Measurements from ENCODE around the gene SEZ6L2. TPM values are rescaled to one million over a fixed set of nuclear protein-coding genes. Genes with fewer than 3 reads are reported as not detected.
A peak's percentile ranks its signal among the peaks of the same experiment; 100 is the strongest.

Gene SEZ6L2
- total RNA-seq, 4 donors from 2014 or later, result 1.7 to 14.2 (median 10.6) TPM

DNA sequence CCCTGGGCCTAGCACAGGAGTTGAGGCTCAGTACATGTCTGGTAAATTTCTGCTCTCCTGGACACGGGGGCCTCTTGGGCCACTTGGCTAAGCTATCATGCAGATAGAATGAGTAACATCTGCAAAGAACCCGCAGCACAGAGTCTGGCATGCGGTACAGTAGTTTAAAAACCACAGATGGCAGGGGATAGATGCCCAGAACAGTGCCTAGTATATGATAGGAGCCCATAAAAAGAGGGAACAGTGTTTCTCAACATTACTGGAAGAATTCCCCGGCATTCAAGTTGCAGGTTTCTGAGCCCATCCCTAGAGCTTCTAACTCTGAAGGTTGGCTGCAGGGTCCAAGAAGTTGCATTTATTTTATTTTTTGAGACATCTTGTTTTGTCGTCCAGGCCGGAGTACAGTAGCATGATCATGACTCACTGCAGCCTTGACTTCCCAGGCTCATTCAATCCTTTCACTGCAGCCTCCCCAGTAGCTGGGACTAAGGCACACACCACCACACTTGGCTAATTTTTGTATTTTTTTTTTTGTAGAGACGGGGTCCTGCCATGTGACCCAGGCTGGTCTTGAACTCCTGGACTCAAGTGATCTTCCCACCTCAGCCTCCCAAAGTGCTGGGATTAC is 42.1 kb downstream of the SEZ6L2 start:
- Histone ChIP-seq H3K36me3 (peaks cover 0 to 33% (median 0%) of the 10 kb centered on the region in 3 donors), H3K4me1 (peaks cover 6 to 16% (median 7%) of the 10 kb centered on the region in 4 donors), H3K27ac (no peak overlapping the region), H3K4me3 (no peak overlapping the region), H3K9me3 (no peaks in the 10 kb centered on the region), H3K27me3 (no peaks in the 10 kb centered on the region)
- no peak for TF ChIP-seq POLR2A (IDR thresholded peaks at IDR 0.05)
- TF ChIP-seq, protein P1, sequence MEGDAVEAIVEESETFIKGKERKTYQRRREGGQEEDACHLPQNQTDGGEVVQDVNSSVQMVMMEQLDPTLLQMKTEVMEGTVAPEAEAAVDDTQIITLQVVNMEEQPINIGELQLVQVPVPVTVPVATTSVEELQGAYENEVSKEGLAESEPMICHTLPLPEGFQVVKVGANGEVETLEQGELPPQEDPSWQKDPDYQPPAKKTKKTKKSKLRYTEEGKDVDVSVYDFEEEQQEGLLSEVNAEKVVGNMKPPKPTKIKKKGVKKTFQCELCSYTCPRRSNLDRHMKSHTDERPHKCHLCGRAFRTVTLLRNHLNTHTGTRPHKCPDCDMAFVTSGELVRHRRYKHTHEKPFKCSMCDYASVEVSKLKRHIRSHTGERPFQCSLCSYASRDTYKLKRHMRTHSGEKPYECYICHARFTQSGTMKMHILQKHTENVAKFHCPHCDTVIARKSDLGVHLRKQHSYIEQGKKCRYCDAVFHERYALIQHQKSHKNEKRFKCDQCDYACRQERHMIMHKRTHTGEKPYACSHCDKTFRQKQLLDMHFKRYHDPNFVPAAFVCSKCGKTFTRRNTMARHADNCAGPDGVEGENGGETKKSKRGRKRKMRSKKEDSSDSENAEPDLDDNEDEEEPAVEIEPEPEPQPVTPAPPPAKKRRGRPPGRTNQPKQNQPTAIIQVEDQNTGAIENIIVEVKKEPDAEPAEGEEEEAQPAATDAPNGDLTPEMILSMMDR (IDR thresholded peaks at IDR 0.05), result no peak
- DNase-seq, result no peak

DNA sequence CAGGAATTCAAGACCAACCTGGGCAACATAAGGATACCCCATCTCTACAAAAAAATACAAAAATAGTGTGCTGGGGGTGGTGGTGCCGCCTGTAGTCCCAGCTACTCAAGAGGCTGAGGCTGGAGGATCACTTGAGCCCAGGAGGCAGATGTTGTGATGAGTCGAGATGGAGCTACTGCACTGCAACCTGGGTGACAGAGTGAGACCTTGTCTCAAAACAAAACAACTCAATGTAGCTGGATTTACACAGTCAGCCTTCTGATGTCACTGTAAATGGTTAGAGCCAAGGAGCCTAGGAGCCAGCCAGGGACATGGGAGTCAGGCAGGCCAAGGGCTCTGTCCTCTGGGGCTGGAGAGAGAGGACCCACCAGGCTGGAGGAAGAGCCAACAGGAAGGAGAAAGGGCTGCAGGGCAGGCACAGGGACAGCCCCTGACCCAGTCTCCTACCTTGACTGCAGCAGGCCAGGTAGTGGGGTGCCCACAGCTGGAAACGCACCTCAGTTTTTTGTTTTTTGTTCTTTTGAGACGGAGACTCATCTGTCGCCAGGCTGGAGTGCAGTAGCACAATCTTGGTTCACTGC is 44.7 kb downstream of the SEZ6L2 start:
- TF ChIP-seq, protein P1 (IDR thresholded peaks at IDR 0.05), result no peak
- TF ChIP-seq POLR2A (IDR thresholded peaks at IDR 0.05), result no peak
- H3K4me1 ChIP-seq, result no peaks in the 10 kb centered on the region
- H3K9me3 ChIP-seq, result no peaks in the 10 kb centered on the region
- peaks cover 0 to 15% (median 0%) of the 10 kb centered on the region in 3 donors for H3K36me3 ChIP-seq
- H3K4me3 ChIP-seq, result no peak overlapping the region
- no peaks in the 10 kb centered on the region for H3K27me3 ChIP-seq
- H3K27ac ChIP-seq, result no peak overlapping the region
- DNase-seq, result no peak

DNA sequence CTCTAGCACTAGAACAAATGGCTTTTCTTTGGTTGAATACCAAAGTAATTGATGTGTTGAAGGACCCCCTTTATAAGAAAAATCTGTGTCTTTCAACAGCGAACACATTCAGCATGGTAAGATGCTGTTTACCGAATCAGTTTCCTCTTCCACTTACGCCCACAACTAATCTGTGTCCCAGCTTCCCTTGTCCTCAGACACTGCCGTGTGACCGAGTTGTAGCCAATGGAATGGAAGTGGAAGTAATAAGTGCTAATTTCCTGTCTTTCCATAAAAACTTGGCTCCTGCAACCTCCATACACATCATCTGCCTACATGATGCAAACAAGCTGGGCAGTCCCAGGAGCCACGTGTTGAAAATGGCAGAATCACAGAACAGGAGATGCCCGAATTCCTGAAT is 46.7 kb downstream of the SEZ6L2 start:
- Histone ChIP-seq H3K27me3 (no peaks in the 10 kb centered on the region), H3K9me3 (no peaks in the 10 kb centered on the region), H3K36me3 (peaks cover 0 to 8% (median 0%) of the 10 kb centered on the region in 3 donors), H3K27ac (peak overlapping the region in 2 of 4 donors; percentile 66 to 68), H3K4me1 (no peaks in the 10 kb centered on the region), H3K4me3 (no peak overlapping the region)
- no peak for TF ChIP-seq POLR2A (IDR thresholded peaks at IDR 0.05)
- TF ChIP-seq, protein P1 (IDR thresholded peaks at IDR 0.05), result no peak
- no peak for DNase-seq

DNA sequence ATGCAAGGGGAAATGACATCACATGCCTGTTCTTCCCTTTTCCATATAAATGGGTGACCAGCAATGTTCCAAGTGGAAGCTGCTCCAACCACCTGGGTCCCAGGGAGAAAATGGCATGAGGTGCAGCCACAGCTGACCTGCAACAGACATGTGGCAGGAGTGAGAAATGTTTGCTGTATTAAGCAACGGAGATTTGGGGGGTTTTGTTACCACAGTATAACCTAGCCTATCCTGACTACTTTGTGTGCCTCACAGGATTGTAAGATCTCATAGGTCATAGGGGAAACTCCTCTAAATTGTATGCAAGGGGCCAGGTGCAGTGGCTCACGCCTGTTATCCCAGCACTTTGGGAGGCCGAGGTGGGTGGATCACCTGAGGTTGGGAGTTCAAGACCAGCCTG is 48.4 kb downstream of the SEZ6L2 start:
- H3K27ac ChIP-seq, result no peak overlapping the region
- peaks cover 0 to 24% (median 0%) of the 10 kb centered on the region in 3 donors for H3K36me3 ChIP-seq
- H3K9me3 ChIP-seq, result no peaks in the 10 kb centered on the region
- no peak for DNase-seq
- no peak overlapping the region for H3K4me3 ChIP-seq
- TF ChIP-seq, protein P1 (IDR thresholded peaks at IDR 0.05), result no peak
- TF ChIP-seq POLR2A (IDR thresholded peaks at IDR 0.05), result no peak
- no peaks in the 10 kb centered on the region for H3K27me3 ChIP-seq
- no peaks in the 10 kb centered on the region for H3K4me1 ChIP-seq

DNA sequence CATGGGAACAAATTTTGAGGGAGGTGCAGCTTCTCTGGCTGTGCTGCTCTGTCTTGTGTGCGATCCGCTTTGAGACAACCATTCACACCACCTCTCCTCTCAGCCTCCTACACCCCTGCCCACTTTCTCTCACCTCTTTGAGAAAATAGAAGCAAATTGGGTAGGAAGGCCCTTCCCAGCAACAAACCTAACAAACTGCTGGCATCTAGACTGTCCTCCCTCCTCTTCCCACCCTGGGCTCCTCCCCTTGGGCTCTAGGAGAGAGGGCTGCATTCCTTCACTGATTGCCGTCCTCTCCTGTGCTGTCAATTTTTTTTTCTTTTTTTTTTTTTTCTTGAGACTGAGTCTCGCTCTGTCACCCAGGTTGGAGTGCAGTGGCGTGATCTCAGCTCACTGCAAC is 49.8 kb downstream of the SEZ6L2 start:
- Histone ChIP-seq H3K27ac (no peak overlapping the region), H3K4me3 (no peak overlapping the region), H3K4me1 (no peaks in the 10 kb centered on the region), H3K9me3 (no peaks in the 10 kb centered on the region), H3K36me3 (peaks cover 0 to 39% (median 3%) of the 10 kb centered on the region in 3 donors), H3K27me3 (no peaks in the 10 kb centered on the region)
- no peak for DNase-seq
- TF ChIP-seq POLR2A (IDR thresholded peaks at IDR 0.05), result no peak
- TF ChIP-seq, protein P1 (IDR thresholded peaks at IDR 0.05), result no peak

Measured in Peyer's patch (tissue), 4 donors.